Measurements from ENCODE around the gene COBL. TPM values are rescaled to one million over a fixed set of nuclear protein-coding genes. Genes with fewer than 3 reads are reported as not detected.

COBL gene
- total RNA-seq, 2 experiments from 2014 or later = not detected

- Mint-ChIP-seq H3K36me3 (no peaks in the 10 kb centered on the region), H3K27ac (no peak overlapping the region), H3K9me3 (peaks cover 2% of the 10 kb centered on the region), H3K4me1 (no peaks in the 10 kb centered on the region), H3K27me3 (peaks cover 9% of the 10 kb centered on the region), H3K4me3 (no peak overlapping the region)
- DNase-seq = no peak
- no peak for ATAC-seq (ENCODE audit: low read depth)
- POLR2A ChIA-PET = no interaction called here
Observed at GRCh38 chr7:50982626-50983025, 334.0 kb downstream of the COBL start.

GRCh38 chr7:50981743-50982142 lies 334.9 kb downstream of the COBL start:
- Mint-ChIP-seq H3K27me3 (peaks cover 9% of the 10 kb centered on the region), H3K4me1 (no peaks in the 10 kb centered on the region), H3K36me3 (no peaks in the 10 kb centered on the region), H3K9me3 (peaks cover 2% of the 10 kb centered on the region), H3K4me3 (no peak overlapping the region), H3K27ac (no peak overlapping the region)
- POLR2A ChIA-PET = no interaction called here
- ATAC-seq (ENCODE audit: low read depth) = no peak
- no peak for DNase-seq

- Mint-ChIP-seq H3K27me3 (peaks cover 9% of the 10 kb centered on the region), H3K4me3 (no peak overlapping the region), H3K27ac (no peak overlapping the region), H3K4me1 (no peaks in the 10 kb centered on the region), H3K36me3 (no peaks in the 10 kb centered on the region), H3K9me3 (peaks cover 2% of the 10 kb centered on the region)
- POLR2A ChIA-PET = no interaction called here
- no peak for ATAC-seq (ENCODE audit: low read depth)
- DNase-seq = no peak
Observed at GRCh38 chr7:50980411-50980810, 336.2 kb downstream of the COBL start.

- no peak for DNase-seq
- Mint-ChIP-seq H3K9me3 (peaks cover 4% of the 10 kb centered on the region), H3K27me3 (peaks cover 9% of the 10 kb centered on the region), H3K4me1 (peaks cover 5% of the 10 kb centered on the region), H3K4me3 (no peak overlapping the region), H3K27ac (no peak overlapping the region), H3K36me3 (no peaks in the 10 kb centered on the region)
- ATAC-seq (ENCODE audit: low read depth) = no peak
- POLR2A ChIA-PET = no interaction called here
Observed at GRCh38 chr7:50978633-50979215, 337.9 kb downstream of the COBL start.

- POLR2A ChIA-PET = no interaction called here
- Mint-ChIP-seq H3K4me3 (no peak overlapping the region), H3K27ac (no peak overlapping the region), H3K27me3 (peaks cover 9% of the 10 kb centered on the region), H3K4me1 (peaks cover 5% of the 10 kb centered on the region), H3K36me3 (no peaks in the 10 kb centered on the region), H3K9me3 (peaks cover 4% of the 10 kb centered on the region)
- no peak for ATAC-seq (ENCODE audit: low read depth)
- DNase-seq = no peak
Observed at GRCh38 chr7:50977421-50977820, 339.2 kb downstream of the COBL start.

GRCh38 chr7:50976064-50976463 lies 340.5 kb downstream of the COBL start:
- H3K27ac Mint-ChIP-seq = no peak overlapping the region
- peaks cover 2% of the 10 kb centered on the region for H3K27me3 Mint-ChIP-seq
- DNase-seq (no peak), ATAC-seq (ENCODE audit: low read depth) (no peak)
- H3K9me3 Mint-ChIP-seq = peaks cover 4% of the 10 kb centered on the region
- no peaks in the 10 kb centered on the region for H3K36me3 Mint-ChIP-seq
- no peak overlapping the region for H3K4me3 Mint-ChIP-seq
- peaks cover 5% of the 10 kb centered on the region for H3K4me1 Mint-ChIP-seq
- POLR2A ChIA-PET = no interaction called here

- H3K27me3 Mint-ChIP-seq = peaks cover 2% of the 10 kb centered on the region
- POLR2A ChIA-PET = no interaction called here
- peak overlapping the region; percentile 19 for H3K27ac Mint-ChIP-seq
- H3K4me3 Mint-ChIP-seq = no peak overlapping the region
- peaks cover 4% of the 10 kb centered on the region for H3K9me3 Mint-ChIP-seq
- H3K36me3 Mint-ChIP-seq = no peaks in the 10 kb centered on the region
- peaks cover 5% of the 10 kb centered on the region for H3K4me1 Mint-ChIP-seq
- ATAC-seq (ENCODE audit: low read depth) (no peak), DNase-seq (no peak)
Observed at GRCh38 chr7:50974240-50974639, 342.4 kb downstream of the COBL start.

- no peaks in the 10 kb centered on the region for H3K36me3 Mint-ChIP-seq
- peak overlapping the region; percentile 19 for H3K27ac Mint-ChIP-seq
- H3K4me3 Mint-ChIP-seq = no peak overlapping the region
- H3K4me1 Mint-ChIP-seq = peaks cover 5% of the 10 kb centered on the region
- peaks cover 2% of the 10 kb centered on the region for H3K27me3 Mint-ChIP-seq
- DNase-seq = no peak
- ATAC-seq (ENCODE audit: low read depth) = no peak
- H3K9me3 Mint-ChIP-seq = peaks cover 4% of the 10 kb centered on the region
- POLR2A ChIA-PET = no interaction called here
Observed at GRCh38 chr7:50973814-50974213, 342.8 kb downstream of the COBL start.

- no peak for DNase-seq
- POLR2A ChIA-PET = no interaction called here
- Mint-ChIP-seq H3K36me3 (no peaks in the 10 kb centered on the region), H3K27ac (no peak overlapping the region), H3K27me3 (peaks cover 2% of the 10 kb centered on the region), H3K4me3 (no peak overlapping the region), H3K9me3 (peaks cover 9% of the 10 kb centered on the region), H3K4me1 (peaks cover 5% of the 10 kb centered on the region)
- no peak for ATAC-seq (ENCODE audit: low read depth)
Observed at GRCh38 chr7:50970092-50970491, 346.5 kb downstream of the COBL start.

Measured in activated naive CD8-positive, alpha-beta T cell treated with anti-CD3 and anti-CD28 coated beads, Interleukin-2, amount 10 ng/mL, durations not matched to agents 7 days and 5 days (primary cell).